GM06990 (cell line): ENCODE results near the gene MUC5AC.
"Not testable (repeated sequence)": the region's sequence is repeated elsewhere in the genome, so short reads cannot be mapped to it uniquely, and the experiment has no call there.

Experiments used
- DNase-seq: peaks from one replicate; pipeline ENCODE4 v3.0.0-alpha.2; 2011; ENCODE audit not compliant: insufficient read length; ENCODE audit errors: extremely low read depth
- H3K27me3 ChIP-seq: replicated peaks from 2 replicates; pipeline ENCODE4 v1.6.0; 2011; ENCODE audit warnings: low read length; ENCODE audit not compliant: control insufficient read depth, insufficient read depth
- H3K36me3 ChIP-seq: 2 replicates; pipeline ENCODE4 v1.5.1; 2011; ENCODE audit warnings: low read length; ENCODE audit not compliant: control insufficient read depth, insufficient read depth
- H3K4me3 ChIP-seq: replicated peaks from 2 replicates; pipeline ENCODE4 v1.5.1; 2011; ENCODE audit warnings: low read depth, mild to moderate bottlenecking, control low read depth, low read length
- TF ChIP-seq, protein P1 (sequence below): IDR thresholded peaks from 2 replicates; pipeline ENCODE4 v1.5.1; 2011; ENCODE audit warnings: low read length, control low read depth, mild to moderate bottlenecking, inconsistent platforms; ENCODE audit not compliant: insufficient read depth, poor library complexity, severe bottlenecking

The MUC5AC gene

GRCh38 chr11:1207401-1208143, 49.8 kb downstream of the MUC5AC start:
- peak; percentile 3 for DNase-seq
- TF ChIP-seq, protein P1, sequence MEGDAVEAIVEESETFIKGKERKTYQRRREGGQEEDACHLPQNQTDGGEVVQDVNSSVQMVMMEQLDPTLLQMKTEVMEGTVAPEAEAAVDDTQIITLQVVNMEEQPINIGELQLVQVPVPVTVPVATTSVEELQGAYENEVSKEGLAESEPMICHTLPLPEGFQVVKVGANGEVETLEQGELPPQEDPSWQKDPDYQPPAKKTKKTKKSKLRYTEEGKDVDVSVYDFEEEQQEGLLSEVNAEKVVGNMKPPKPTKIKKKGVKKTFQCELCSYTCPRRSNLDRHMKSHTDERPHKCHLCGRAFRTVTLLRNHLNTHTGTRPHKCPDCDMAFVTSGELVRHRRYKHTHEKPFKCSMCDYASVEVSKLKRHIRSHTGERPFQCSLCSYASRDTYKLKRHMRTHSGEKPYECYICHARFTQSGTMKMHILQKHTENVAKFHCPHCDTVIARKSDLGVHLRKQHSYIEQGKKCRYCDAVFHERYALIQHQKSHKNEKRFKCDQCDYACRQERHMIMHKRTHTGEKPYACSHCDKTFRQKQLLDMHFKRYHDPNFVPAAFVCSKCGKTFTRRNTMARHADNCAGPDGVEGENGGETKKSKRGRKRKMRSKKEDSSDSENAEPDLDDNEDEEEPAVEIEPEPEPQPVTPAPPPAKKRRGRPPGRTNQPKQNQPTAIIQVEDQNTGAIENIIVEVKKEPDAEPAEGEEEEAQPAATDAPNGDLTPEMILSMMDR, result no peak
- Histone ChIP-seq H3K27me3 (no peaks in the 10 kb centered on the region), H3K36me3 (no peaks in the 10 kb centered on the region), H3K4me3 (no peak overlapping the region)

- Histone ChIP-seq H3K27me3 (no peaks in the 10 kb centered on the region), H3K4me3 (no peak overlapping the region), H3K36me3 (no peaks in the 10 kb centered on the region)
- TF ChIP-seq, protein P1, result no peak
- no peak for DNase-seq
These were observed 50.3 kb downstream of the MUC5AC start for GRCh38 chr11:1208144-1208393.

- peak; percentile 1 for DNase-seq
These were observed 50.9 kb downstream of the MUC5AC start for GRCh38 chr11:1208394-1209261.

GRCh38 chr11:1209371-1210057, 51.8 kb downstream of the MUC5AC start:
- Histone ChIP-seq H3K36me3 (no peaks in the 10 kb centered on the region), H3K27me3 (no peaks in the 10 kb centered on the region), H3K4me3 (no peak overlapping the region)
- no peak for DNase-seq
- TF ChIP-seq, protein P1, result no peak

More at GRCh38 chr11:1208394-1209261, 50.9 kb downstream of the MUC5AC start:
- Histone ChIP-seq H3K4me3 (no peak overlapping the region), H3K27me3 (no peaks in the 10 kb centered on the region), H3K36me3 (no peaks in the 10 kb centered on the region)
- TF ChIP-seq, protein P1, result no peak

DNA sequence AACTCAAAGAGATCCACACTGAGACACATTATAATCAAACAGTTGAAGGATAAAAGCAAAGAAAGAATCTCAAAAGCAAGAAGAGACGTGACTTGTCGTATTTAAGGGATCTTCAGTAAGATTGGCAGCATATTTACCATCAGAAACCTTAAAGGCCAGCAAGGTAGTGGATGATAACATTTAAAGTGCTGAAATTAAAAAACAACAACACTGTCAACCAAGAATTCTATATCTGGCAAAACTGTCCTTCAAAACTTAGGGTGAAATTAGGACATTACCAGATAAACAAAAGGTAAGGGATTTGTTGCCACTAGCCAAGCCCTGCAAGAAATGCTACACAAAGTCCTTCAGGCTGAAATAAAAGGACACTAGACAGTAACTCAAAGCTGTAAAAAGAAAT, 54.1 kb downstream of the MUC5AC start:
- no peak overlapping the region for H3K4me3 ChIP-seq
- H3K36me3 ChIP-seq, result no peaks in the 10 kb centered on the region
- TF ChIP-seq, protein P1, result no peak
- H3K27me3 ChIP-seq, result no peaks in the 10 kb centered on the region
- DNase-seq, result no peak

GRCh38 chr11:1215826-1216225, 58.1 kb downstream of the MUC5AC start:
- H3K27me3 ChIP-seq, H3K4me3 ChIP-seq, DNase-seq, H3K36me3 ChIP-seq: not testable (repeated sequence)
